HCT116 (cell line): ENCODE results near the gene MYOM1. TPM values are rescaled to one million over a fixed set of nuclear protein-coding genes. Genes with fewer than 3 reads are reported as not detected.
A peak's percentile ranks its signal among the peaks of the same experiment; 100 is the strongest.

Experiments
- ATAC-seq: fragments of 200-7000 bp; cut with Tn5 transposase; 2 replicates; pipeline ENCODE4 v1.9.1; 2020; ENCODE audit warnings: mild to moderate bottlenecking, moderate library complexity
- BruUV-seq: library from RNA; stranded (reverse); fragments of 400-500 nt; replicated peaks from 2 replicates; lab custom pipeline; 2021; lab: Mats Ljungman, UMichigan
- CTCF ChIA-PET: fragments of 300-600 bp; sonication (Branson Sonifier 250); formaldehyde crosslinking; loops from one replicate; lab custom pipeline; 2021; ENCODE audit warnings: antibody characterized with exemption; lab: Charles Lee
- POLR2A ChIA-PET: fragments of 300-600, 350-600 bp; sonication (Branson Sonifier 250); formaldehyde crosslinking; loops from one replicate; lab custom pipeline; 2021; ENCODE audit warnings: antibody characterized with exemption; lab: Charles Lee
- RAD21 ChIA-PET, 2 experiments: fragments of 300-600 bp; sonication (Branson Sonifier 250); formaldehyde crosslinking; loops; one replicate each; lab custom pipeline; 2023; ENCODE audit warnings: low total read pairs in 2 of 2; ENCODE audit not compliant: uncharacterized antibody in 2 of 2, unreplicated experiment in 2 of 2, low non-redundant PET in 1 of 2; lab: Charles Lee
- DNase-seq: peaks from one replicate; pipeline ENCODE4 v3.0.0-alpha.2; 2010; ENCODE audit warnings: low read depth, low spot score
- H2AFZ ChIP-seq: fragments of 200-600 bp; shearing (Covaris generic), sonication (generic); 2 replicates; pipeline ENCODE4 v1.6.1; 2017; ENCODE audit warnings: low read depth, mixed run types, mixed read lengths, antibody characterized with exemption, low read length; ENCODE audit not compliant: poor library complexity, severe bottlenecking
- H3K27ac ChIP-seq: 2 replicates; pipeline ENCODE4 v1.5.1; 2012; ENCODE audit warnings: low read depth, low read length
- H3K27me3 ChIP-seq: fragments of 200-600 bp; sonication (generic); 2 replicates; pipeline ENCODE4 v1.6.1; 2016; ENCODE audit warnings: mixed run types, low read length, mixed read lengths; ENCODE audit not compliant: insufficient read depth
- H3K36me3 ChIP-seq, 2 experiments: fragments of 200-500 bp in 1 of 2; fragments of 200-600 bp in 1 of 2; sonication (Bioruptor generic) in 1 of 2; sonication (generic) in 1 of 2; 2 replicates each; pipeline versions ENCODE4 v1.5.1 to v1.6.1; 2014 to 2016; ENCODE audit warnings: low read length in 2 of 2, inconsistent platforms in 1 of 2, mixed read lengths in 1 of 2, mixed run types in 1 of 2; ENCODE audit not compliant: insufficient read depth in 2 of 2, control insufficient read depth in 1 of 2
- H3K4me1 ChIP-seq, 2 experiments: fragments of 200-600 bp in 1 of 2; sonication (generic) in 1 of 2; 2 replicates each; pipeline versions ENCODE4 v1.5.1 to v1.6.1; 2012 to 2017; ENCODE audit warnings: low read length in 2 of 2, inconsistent platforms in 1 of 2, mild to moderate bottlenecking in 1 of 2, mixed read lengths in 1 of 2, mixed run types in 1 of 2, moderate library complexity in 1 of 2; ENCODE audit not compliant: insufficient read depth in 2 of 2, control insufficient read depth in 1 of 2
- H3K4me2 ChIP-seq: fragments of 200-600 bp; sonication (generic); 2 replicates; pipeline ENCODE4 v1.6.1; 2017; ENCODE audit warnings: mixed run types, low read length, mixed read lengths
- H3K4me3 ChIP-seq, 2 experiments: fragments of 200-600 bp in 1 of 2; sonication (generic) in 1 of 2; replicated peaks in 1 of 2; 2 replicates each; pipeline ENCODE4 v1.5.1; 2011 to 2016; ENCODE audit warnings: low read length in 2 of 2, control low read depth in 1 of 2, low read depth in 1 of 2, mild to moderate bottlenecking in 1 of 2, mixed read lengths in 1 of 2, mixed run types in 1 of 2
- H3K79me2 ChIP-seq: fragments of 200-600 bp; sonication (generic); 2 replicates; pipeline ENCODE4 v1.6.1; 2017; ENCODE audit warnings: mild to moderate bottlenecking, mixed run types, low read length, moderate library complexity, mixed read lengths; ENCODE audit not compliant: insufficient read depth
- H3K9ac ChIP-seq: fragments of 200-600 bp; sonication (generic); 2 replicates; pipeline ENCODE4 v1.6.1; 2016; ENCODE audit warnings: low read length, mixed read lengths
- H3K9me2 ChIP-seq: fragments of 200-600 bp; sonication (generic), shearing (Covaris generic); 2 replicates; pipeline ENCODE4 v1.6.1; 2017; ENCODE audit warnings: mixed run types, mild to moderate bottlenecking, moderate library complexity; ENCODE audit not compliant: insufficient read depth
- H3K9me3 ChIP-seq, 2 experiments: fragments of 200-500 bp in 1 of 2; fragments of 200-600 bp in 1 of 2; sonication (Bioruptor generic) in 1 of 2; sonication (generic) in 1 of 2; 2 replicates each; pipeline ENCODE4 v1.6.1; 2014 to 2017; ENCODE audit warnings: low read length in 2 of 2, mixed read lengths in 2 of 2, inconsistent platforms in 1 of 2, low read depth in 1 of 2, mild to moderate bottlenecking in 1 of 2, mixed run types in 1 of 2, moderate library complexity in 1 of 2; ENCODE audit not compliant: control insufficient read depth in 1 of 2, insufficient read depth in 1 of 2
- H4K20me1 ChIP-seq: fragments of 200-600 bp; sonication (generic), shearing (Covaris generic); 2 replicates; pipeline ENCODE4 v1.6.1; 2017; ENCODE audit warnings: mixed run types, mild to moderate bottlenecking, moderate library complexity; ENCODE audit not compliant: insufficient read depth
- CBX3 ChIP-seq: IDR thresholded peaks from 2 replicates; pipeline ENCODE4 v1.6.1; 2012; ENCODE audit warnings: low read depth
- CTCF ChIP-seq, 3 experiments: fragments of 200-600 bp in 1 of 3; sonication (generic) in 1 of 3; IDR thresholded peaks in 2 of 3; conservative IDR thresholded peaks in 1 of 3; 2 replicates each; pipeline ENCODE4 v1.5.1; 2012 to 2017; ENCODE audit warnings: low read depth in 2 of 3, low read length in 2 of 3, antibody characterized with exemption in 1 of 3, borderline replicate concordance in 1 of 3, control low read depth in 1 of 3, mild to moderate bottlenecking in 1 of 3, mixed read lengths in 1 of 3, mixed run types in 1 of 3, moderate library complexity in 1 of 3; ENCODE audit not compliant: insufficient read depth in 1 of 3
- EGR1 ChIP-seq: IDR thresholded peaks from 2 replicates; pipeline ENCODE4 v1.6.1; 2012; ENCODE audit warnings: low read depth
- ELF1 ChIP-seq: IDR thresholded peaks from 2 replicates; pipeline ENCODE4 v1.6.1; 2012; ENCODE audit warnings: low read depth, borderline replicate concordance
- EZH2 ChIP-seq: fragments of 200-600 bp; sonication (generic); IDR thresholded peaks from 2 replicates; pipeline ENCODE4 v1.6.1; 2017; ENCODE audit warnings: antibody characterized with exemption, mixed run types
- MAX ChIP-seq: IDR thresholded peaks from 2 replicates; pipeline ENCODE4 v1.6.1; 2012
- POLR2A ChIP-seq: IDR thresholded peaks from 2 replicates; pipeline ENCODE4 v1.7.0; 2011; ENCODE audit warnings: borderline replicate concordance; ENCODE audit not compliant: insufficient read depth, insufficient read length; ENCODE audit errors: extremely low read depth
- POLR2AphosphoS5 ChIP-seq: IDR thresholded peaks from 2 replicates; pipeline ENCODE4 v1.6.1; 2011; ENCODE audit warnings: mild to moderate bottlenecking, low read depth, low read length, moderate library complexity
- RAD21 ChIP-seq: IDR thresholded peaks from 2 replicates; pipeline ENCODE4 v1.6.1; 2012; ENCODE audit warnings: low read depth, mild to moderate bottlenecking
- REST ChIP-seq: IDR thresholded peaks from 2 replicates; pipeline ENCODE4 v1.6.1; 2012; ENCODE audit warnings: low read depth
- SIN3A ChIP-seq: IDR thresholded peaks from 2 replicates; pipeline ENCODE4 v1.6.1; 2012; ENCODE audit warnings: low read depth
- SP1 ChIP-seq: IDR thresholded peaks from 2 replicates; pipeline ENCODE4 v1.6.1; 2012; ENCODE audit warnings: low read depth
- SRF ChIP-seq: IDR thresholded peaks from 2 replicates; pipeline ENCODE4 v1.6.1; 2012; ENCODE audit warnings: low read depth
- TCF7L2 ChIP-seq: IDR thresholded peaks from 2 replicates; pipeline ENCODE4 v1.7.0; 2011; ENCODE audit warnings: borderline replicate concordance, inconsistent platforms; ENCODE audit not compliant: insufficient read depth, insufficient read length; ENCODE audit errors: extremely low read depth
- YY1 ChIP-seq: IDR thresholded peaks from 2 replicates; pipeline ENCODE4 v1.6.1; 2011; ENCODE audit warnings: low read length, low read depth, moderate library complexity, mild to moderate bottlenecking; ENCODE audit not compliant: insufficient replicate concordance; ENCODE audit errors: extremely low read depth
- ZBTB33 ChIP-seq: IDR thresholded peaks from 2 replicates; pipeline ENCODE4 v1.6.1; 2011; ENCODE audit warnings: mild to moderate bottlenecking, low read length, moderate library complexity; ENCODE audit not compliant: insufficient replicate concordance; ENCODE audit errors: extremely low read depth
- ZFX ChIP-seq: fragments of 450-650 bp; IDR thresholded peaks from 2 replicates; pipeline ENCODE4 v1.6.1; 2017
- ZNF274 ChIP-seq: fragments of 200-500 bp; sonication (Bioruptor generic); IDR thresholded peaks from 2 replicates; pipeline ENCODE4 v1.6.1; 2014; ENCODE audit warnings: mild to moderate bottlenecking, low read depth, low read length, inconsistent platforms
- intact Hi-C: fragments of 100-400 bp; cut with micrococcal nuclease; formaldehyde crosslinking; loops from 2 replicates; pipeline ENCODE4 v1.10.0; 2022
- total RNA-seq: library from RNA; stranded (reverse); gene quantifications from one replicate; pipeline ENCODE4 v1.2.1, GENCODE V29; 2021; ENCODE audit not compliant: unreplicated experiment

The MYOM1 gene
- total RNA-seq, 1 experiment from 2014 or later: 0.52 TPM

GRCh38 chr18:3162181-3162580, 57.6 kb downstream of the MYOM1 start:
- RAD21 ChIA-PET: no interaction called here
- POLR2A ChIA-PET: no interaction called here
- CTCF ChIA-PET: interaction anchor here (2.6 kb wide), 1 partner anchor 11 kb away, joined by 9 read pairs; no protein-coding TSS in a partner anchor

More at GRCh38 chr18:3162181-3162580, 57.6 kb downstream of the MYOM1 start:
- no peak overlapping the region for H3K27ac ChIP-seq
- ATAC-seq: peak; percentile 34; the same call in 1 of the 2 replicates
- H3K4me2 ChIP-seq: no peak overlapping the region
- 0 out of 4 replicates have a peak, but pooled peaks cover 0 to 5% of the 10 kb centered on the region in 2 experiments for H3K4me1 ChIP-seq
- no peaks in the 10 kb centered on the region for H3K9me3 ChIP-seq
- no peaks in the 10 kb centered on the region for H4K20me1 ChIP-seq
- TF ChIP-seq ZFX: no peak
- no peak for TF ChIP-seq YY1
- no peak for TF ChIP-seq SRF
- TF ChIP-seq MAX: no peak
- TF ChIP-seq ZBTB33: no peak
- no peak for TF ChIP-seq REST
- no peak for TF ChIP-seq SIN3A
- TF ChIP-seq POLR2AphosphoS5: no peak
- no peak for TF ChIP-seq ELF1
- no peak for TF ChIP-seq CTCF (IDR thresholded peaks at IDR 0.05 in 2 of 3, conservative IDR thresholded peaks at IDR 0.05 in 1 of 3; ENCODE audit: borderline replicate concordance in 1 of 3, insufficient read depth in 1 of 3, low read depth in 2 of 3, low read length in 2 of 3)
- no peak for TF ChIP-seq POLR2A
- TF ChIP-seq TCF7L2: no peak
- TF ChIP-seq EGR1: no peak
- TF ChIP-seq RAD21: no peak
- TF ChIP-seq CBX3: no peak
- no peak for TF ChIP-seq SP1
- no peak for TF ChIP-seq ZNF274
- TF ChIP-seq EZH2: no peak
- no peaks in the 10 kb centered on the region for H3K79me2 ChIP-seq
- DNase-seq: no peak
- H3K36me3 ChIP-seq: no peaks in the 10 kb centered on the region
- intact Hi-C loops: no loop called here
- no peak overlapping the region for H2AFZ ChIP-seq
- H3K9me2 ChIP-seq: no peaks in the 10 kb centered on the region
- no TSS peak for BruUV-seq
- H3K27me3 ChIP-seq: no peaks in the 10 kb centered on the region
- no peak overlapping the region for H3K9ac ChIP-seq
- no peak overlapping the region for H3K4me3 ChIP-seq
